ENCODE measurements around the gene FBLN5.

Gene FBLN5

GRCh38 chr14:91835197-91835919 lies 112.1 kb downstream of the FBLN5 start:
- in situ Hi-C loops (cut with HindIII; ENCODE audit: low sequenced_read_pairs), result no loop called here

GRCh38 chr14:91834571-91834970 lies 112.9 kb downstream of the FBLN5 start:
- in situ Hi-C loops (cut with HindIII; ENCODE audit: low sequenced_read_pairs), result no loop called here

GRCh38 chr14:91831337-91831736 lies 116.2 kb downstream of the FBLN5 start:
- in situ Hi-C loops (cut with HindIII; ENCODE audit: low sequenced_read_pairs), result no loop called here

- in situ Hi-C loops (cut with HindIII; ENCODE audit: low sequenced_read_pairs), result no loop called here
These were observed 116.7 kb downstream of the FBLN5 start for GRCh38 chr14:91830777-91831176.

- in situ Hi-C loops (cut with HindIII; ENCODE audit: low sequenced_read_pairs), result no loop called here
These were observed 118.0 kb downstream of the FBLN5 start for GRCh38 chr14:91829511-91829910.

- in situ Hi-C loops (cut with HindIII; ENCODE audit: low sequenced_read_pairs), result no loop called here
These were observed 119.7 kb downstream of the FBLN5 start for GRCh38 chr14:91827746-91828145.
